HepG2 (cell line): ENCODE results near the gene PIGL. TPM values are rescaled to one million over a fixed set of nuclear protein-coding genes. Genes with fewer than 3 reads are reported as not detected.

ENCODE experiments used
- AGO1 ChIP-seq: fragments of 200-400 bp; formaldehyde crosslinking; IDR thresholded peaks from 2 replicates; pipeline ENCODE4 v1.6.1; 2017; ENCODE audit warnings: mild to moderate bottlenecking, low read depth, low read length, moderate library complexity; ENCODE audit not compliant: poor library complexity, severe bottlenecking
- ATF7 ChIP-seq, 2 experiments: fragments of 450-650 bp in 1 of 2; sonication (generic) in 1 of 2; formaldehyde crosslinking in 1 of 2; IDR thresholded peaks; 2 replicates each; pipeline versions ENCODE4 v1.4.0 to v1.6.1; 2016 to 2020; ENCODE audit warnings: antibody characterized with exemption in 1 of 2, mild to moderate bottlenecking in 1 of 2, missing genetic modification reagents in 1 of 2
- BHLHE40 ChIP-seq: IDR thresholded peaks from 2 replicates; pipeline ENCODE4 v1.6.1; 2011; ENCODE audit warnings: low read length, improper control_type of control experiment
- MAFK ChIP-seq, 2 experiments: IDR thresholded peaks in 1 of 2; conservative IDR thresholded peaks in 1 of 2; 2 replicates each; pipeline ENCODE4 v1.6.1; 2011; ENCODE audit warnings: improper control_type of control experiment in 2 of 2, low read length in 2 of 2
- MATR3 ChIP-seq: sonication (generic); formaldehyde crosslinking; IDR thresholded peaks from 2 replicates; pipeline ENCODE4 v1.4.0; 2020; ENCODE audit warnings: missing genetic modification reagents
- REPIN1 ChIP-seq: sonication (generic); formaldehyde crosslinking; IDR thresholded peaks from 2 replicates; pipeline ENCODE4 v1.8.0; 2022; ENCODE audit warnings: missing genetic modification reagents, low read depth, mild to moderate bottlenecking, borderline replicate concordance
- TCF12 ChIP-seq, 2 experiments: fragments of 450-650 bp in 1 of 2; sonication (generic) in 1 of 2; formaldehyde crosslinking in 1 of 2; IDR thresholded peaks; 2 replicates each; pipeline versions ENCODE4 v1.6.1 to v1.8.0; 2017 to 2022; ENCODE audit warnings: antibody characterized with exemption in 1 of 2, mild to moderate bottlenecking in 1 of 2, missing genetic modification reagents in 1 of 2, moderate library complexity in 1 of 2
- ZFAT ChIP-seq: sonication (generic); formaldehyde crosslinking; conservative IDR thresholded peaks from 2 replicates; pipeline ENCODE4 v1.8.1; 2023; ENCODE audit warnings: missing genetic modification reagents, inconsistent platforms
- ZMAT3 ChIP-seq: sonication (generic); formaldehyde crosslinking; conservative IDR thresholded peaks from 2 replicates; pipeline ENCODE4 v1.7.0; 2021; ENCODE audit warnings: missing genetic modification reagents
- ZNF264 ChIP-seq: sonication (generic); formaldehyde crosslinking; IDR thresholded peaks from 2 replicates; pipeline ENCODE4 v1.4.0; 2020; ENCODE audit warnings: missing genetic modification reagents
- ZNF614 ChIP-seq: IDR thresholded peaks from 2 replicates; pipeline ENCODE4 v1.6.1; 2018; ENCODE audit warnings: missing biosample characterization, missing genetic modification reagents, inconsistent platforms, borderline replicate concordance
- polyA plus RNA-seq, 8 experiments: library from polyadenylated mRNA; depleted of rRNA in 3 of 8; stranded (reverse) in 7 of 8; unstranded in 1 of 8; fragments of >200 nt; fragmentation: Illumina TruSeq in 4 of 8; extraction: Trizol in 4 of 8; gene quantifications; 2 replicates each; pipeline versions ENCODE4 v1.2.1 to v1.2.3, GENCODE V29; 2011 to 2016; ENCODE audit warnings: low read depth in 4 of 8, missing spikeins in 1 of 8, mixed read lengths in 1 of 8; ENCODE audit not compliant: insufficient read depth in 1 of 8
- total RNA-seq, 5 experiments: library from RNA; depleted of rRNA; stranded (reverse); fragments of >200 nt; fragmentation: Illumina TruSeq; extraction: Trizol; gene quantifications; 2 replicates each; pipeline ENCODE4 v1.2.3, GENCODE V29; 2016; ENCODE audit warnings: low read depth in 1 of 5
- TF ChIP-seq, protein P1 (sequence below): sonication (generic); formaldehyde crosslinking; conservative IDR thresholded peaks from 2 replicates; pipeline ENCODE4 v1.8.0; 2022; ENCODE audit warnings: missing genetic modification reagents
- TF ChIP-seq, protein P2 (sequence below): sonication (generic); formaldehyde crosslinking; IDR thresholded peaks from 2 replicates; pipeline ENCODE4 v1.4.0; 2020; ENCODE audit warnings: missing genetic modification reagents, borderline replicate concordance
- TF ChIP-seq, protein P3 (sequence below): sonication (generic); formaldehyde crosslinking; IDR thresholded peaks from 2 replicates; pipeline ENCODE4 v1.4.0; 2020; ENCODE audit warnings: low read depth, mild to moderate bottlenecking, missing genetic modification reagents
- TF ChIP-seq, protein P4 (sequence below): sonication (generic); formaldehyde crosslinking; IDR thresholded peaks from 2 replicates; pipeline ENCODE4 v1.5.1; 2020; ENCODE audit warnings: mild to moderate bottlenecking, missing genetic modification reagents
- TF ChIP-seq, protein P5 (sequence below): sonication (generic); formaldehyde crosslinking; IDR thresholded peaks from 2 replicates; pipeline ENCODE4 v1.4.0; 2020; ENCODE audit warnings: mild to moderate bottlenecking, missing genetic modification reagents

PIGL gene
- total and polyA plus RNA-seq, 2 of the 13 experiments (the other 11 are each of a cell fraction or from before 2014, with no cell fraction given), result 28.5 to 63.8 TPM

- TF ChIP-seq ZMAT3 (CRISPR knock-in tag) (peak; percentile 32), BHLHE40 (no peak), TCF12 (IDR thresholded peaks at IDR 0.05) (no peak), TCF12 (CRISPR knock-in tag; IDR thresholded peaks at IDR 0.05) (peak; percentile 87), ZNF614 (CRISPR knock-in tag) (peak; percentile 73; the same call in 1 of the 2 replicates), MATR3 (CRISPR knock-in tag) (no peak), ATF7 (IDR thresholded peaks at IDR 0.05) (no peak), ATF7 (CRISPR knock-in tag; IDR thresholded peaks at IDR 0.05) (no peak), MAFK (conservative IDR thresholded peaks at IDR 0.05 in 1 of 2, IDR thresholded peaks at IDR 0.05 in 1 of 2; ENCODE audit: low read length in 2 of 2) (no peak), ZFAT (0 out of 2 replicates have a peak, but pooled peaks have one; percentile 53), ZNF264 (CRISPR knock-in tag) (no peak), REPIN1 (CRISPR knock-in tag) (peak; percentile 65; the same call in 1 of the 2 replicates), AGO1 (no peak)
- TF ChIP-seq, protein P1, sequence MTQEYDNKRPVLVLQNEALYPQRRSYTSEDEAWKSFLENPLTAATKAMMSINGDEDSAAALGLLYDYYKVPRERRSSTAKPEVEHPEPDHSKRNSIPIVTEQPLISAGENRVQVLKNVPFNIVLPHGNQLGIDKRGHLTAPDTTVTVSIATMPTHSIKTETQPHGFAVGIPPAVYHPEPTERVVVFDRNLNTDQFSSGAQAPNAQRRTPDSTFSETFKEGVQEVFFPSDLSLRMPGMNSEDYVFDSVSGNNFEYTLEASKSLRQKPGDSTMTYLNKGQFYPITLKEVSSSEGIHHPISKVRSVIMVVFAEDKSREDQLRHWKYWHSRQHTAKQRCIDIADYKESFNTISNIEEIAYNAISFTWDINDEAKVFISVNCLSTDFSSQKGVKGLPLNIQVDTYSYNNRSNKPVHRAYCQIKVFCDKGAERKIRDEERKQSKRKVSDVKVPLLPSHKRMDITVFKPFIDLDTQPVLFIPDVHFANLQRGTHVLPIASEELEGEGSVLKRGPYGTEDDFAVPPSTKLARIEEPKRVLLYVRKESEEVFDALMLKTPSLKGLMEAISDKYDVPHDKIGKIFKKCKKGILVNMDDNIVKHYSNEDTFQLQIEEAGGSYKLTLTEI (CRISPR knock-in tag), result no peak
- TF ChIP-seq, protein P2, sequence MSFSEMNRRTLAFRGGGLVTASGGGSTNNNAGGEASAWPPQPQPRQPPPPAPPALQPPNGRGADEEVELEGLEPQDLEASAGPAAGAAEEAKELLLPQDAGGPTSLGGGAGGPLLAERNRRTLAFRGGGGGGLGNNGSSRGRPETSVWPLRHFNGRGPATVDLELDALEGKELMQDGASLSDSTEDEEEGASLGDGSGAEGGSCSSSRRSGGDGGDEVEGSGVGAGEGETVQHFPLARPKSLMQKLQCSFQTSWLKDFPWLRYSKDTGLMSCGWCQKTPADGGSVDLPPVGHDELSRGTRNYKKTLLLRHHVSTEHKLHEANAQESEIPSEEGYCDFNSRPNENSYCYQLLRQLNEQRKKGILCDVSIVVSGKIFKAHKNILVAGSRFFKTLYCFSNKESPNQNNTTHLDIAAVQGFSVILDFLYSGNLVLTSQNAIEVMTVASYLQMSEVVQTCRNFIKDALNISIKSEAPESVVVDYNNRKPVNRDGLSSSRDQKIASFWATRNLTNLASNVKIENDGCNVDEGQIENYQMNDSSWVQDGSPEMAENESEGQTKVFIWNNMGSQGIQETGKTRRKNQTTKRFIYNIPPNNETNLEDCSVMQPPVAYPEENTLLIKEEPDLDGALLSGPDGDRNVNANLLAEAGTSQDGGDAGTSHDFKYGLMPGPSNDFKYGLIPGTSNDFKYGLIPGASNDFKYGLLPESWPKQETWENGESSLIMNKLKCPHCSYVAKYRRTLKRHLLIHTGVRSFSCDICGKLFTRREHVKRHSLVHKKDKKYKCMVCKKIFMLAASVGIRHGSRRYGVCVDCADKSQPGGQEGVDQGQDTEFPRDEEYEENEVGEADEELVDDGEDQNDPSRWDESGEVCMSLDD (CRISPR knock-in tag), result no peak
- TF ChIP-seq, protein P3, sequence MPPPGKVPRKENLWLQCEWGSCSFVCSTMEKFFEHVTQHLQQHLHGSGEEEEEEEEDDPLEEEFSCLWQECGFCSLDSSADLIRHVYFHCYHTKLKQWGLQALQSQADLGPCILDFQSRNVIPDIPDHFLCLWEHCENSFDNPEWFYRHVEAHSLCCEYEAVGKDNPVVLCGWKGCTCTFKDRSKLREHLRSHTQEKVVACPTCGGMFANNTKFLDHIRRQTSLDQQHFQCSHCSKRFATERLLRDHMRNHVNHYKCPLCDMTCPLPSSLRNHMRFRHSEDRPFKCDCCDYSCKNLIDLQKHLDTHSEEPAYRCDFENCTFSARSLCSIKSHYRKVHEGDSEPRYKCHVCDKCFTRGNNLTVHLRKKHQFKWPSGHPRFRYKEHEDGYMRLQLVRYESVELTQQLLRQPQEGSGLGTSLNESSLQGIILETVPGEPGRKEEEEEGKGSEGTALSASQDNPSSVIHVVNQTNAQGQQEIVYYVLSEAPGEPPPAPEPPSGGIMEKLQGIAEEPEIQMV, result 0 out of 2 replicates have a peak, but pooled peaks have one; percentile 81
- TF ChIP-seq, protein P4, sequence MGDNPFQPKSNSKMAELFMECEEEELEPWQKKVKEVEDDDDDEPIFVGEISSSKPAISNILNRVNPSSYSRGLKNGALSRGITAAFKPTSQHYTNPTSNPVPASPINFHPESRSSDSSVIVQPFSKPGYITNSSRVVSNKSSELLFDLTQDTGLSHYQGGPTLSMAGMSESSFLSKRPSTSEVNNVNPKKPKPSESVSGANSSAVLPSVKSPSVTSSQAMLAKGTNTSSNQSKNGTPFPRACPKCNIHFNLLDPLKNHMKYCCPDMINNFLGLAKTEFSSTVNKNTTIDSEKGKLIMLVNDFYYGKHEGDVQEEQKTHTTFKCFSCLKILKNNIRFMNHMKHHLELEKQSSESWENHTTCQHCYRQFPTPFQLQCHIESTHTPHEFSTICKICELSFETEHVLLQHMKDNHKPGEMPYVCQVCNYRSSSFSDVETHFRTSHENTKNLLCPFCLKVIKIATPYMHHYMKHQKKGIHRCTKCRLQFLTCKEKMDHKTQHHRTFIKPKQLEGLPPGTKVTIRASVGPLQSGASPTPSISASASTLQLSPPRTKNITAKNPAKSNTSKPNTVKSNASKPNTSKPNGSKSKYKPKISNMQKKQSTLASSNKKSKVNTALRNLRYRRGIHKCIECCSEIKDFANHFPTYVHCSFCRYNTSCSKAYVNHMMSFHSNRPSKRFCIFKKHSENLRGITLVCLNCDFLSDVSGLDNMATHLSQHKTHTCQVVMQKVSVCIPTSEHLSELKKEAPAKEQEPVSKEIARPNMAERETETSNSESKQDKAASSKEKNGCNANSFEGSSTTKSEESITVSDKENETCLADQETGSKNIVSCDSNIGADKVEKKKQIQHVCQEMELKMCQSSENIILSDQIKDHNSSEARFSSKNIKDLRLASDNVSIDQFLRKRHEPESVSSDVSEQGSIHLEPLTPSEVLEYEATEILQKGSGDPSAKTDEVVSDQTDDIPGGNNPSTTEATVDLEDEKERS, result 0 out of 2 replicates have a peak, but pooled peaks have one; percentile 61
- TF ChIP-seq, protein P5, sequence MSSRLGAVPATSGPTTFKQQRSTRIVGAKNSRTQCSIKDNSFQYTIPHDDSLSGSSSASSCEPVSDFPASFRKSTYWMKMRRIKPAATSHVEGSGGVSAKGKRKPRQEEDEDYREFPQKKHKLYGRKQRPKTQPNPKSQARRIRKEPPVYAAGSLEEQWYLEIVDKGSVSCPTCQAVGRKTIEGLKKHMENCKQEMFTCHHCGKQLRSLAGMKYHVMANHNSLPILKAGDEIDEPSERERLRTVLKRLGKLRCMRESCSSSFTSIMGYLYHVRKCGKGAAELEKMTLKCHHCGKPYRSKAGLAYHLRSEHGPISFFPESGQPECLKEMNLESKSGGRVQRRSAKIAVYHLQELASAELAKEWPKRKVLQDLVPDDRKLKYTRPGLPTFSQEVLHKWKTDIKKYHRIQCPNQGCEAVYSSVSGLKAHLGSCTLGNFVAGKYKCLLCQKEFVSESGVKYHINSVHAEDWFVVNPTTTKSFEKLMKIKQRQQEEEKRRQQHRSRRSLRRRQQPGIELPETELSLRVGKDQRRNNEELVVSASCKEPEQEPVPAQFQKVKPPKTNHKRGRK, result no peak
Measured at GRCh38 chr17:16215273-16215964, 1.6 kb upstream of the PIGL start, which contains the start of gene NCOR1 (continued).
